Anterior cingulate cortex (tissue), 58 donors: ENCODE results near the gene TPCN2.

ENCODE experiments used
- DNase-seq, 58 donors: peaks; one replicate each; lab custom pipeline; 2025; lab: John Stamatoyannopoulos, UW

The TPCN2 gene

GRCh38 chr11:69104856-69105395 is 56.2 kb downstream of the TPCN2 start:
- no peak for DNase-seq

- DNase-seq = no peak
Measured at GRCh38 chr11:69105461-69106030, 56.8 kb downstream of the TPCN2 start.

GRCh38 chr11:69106031-69106811 is 57.5 kb downstream of the TPCN2 start:
- no peak for DNase-seq

- DNase-seq = no peak
Measured at GRCh38 chr11:69107413-69107812, 58.7 kb downstream of the TPCN2 start.

GRCh38 chr11:69108030-69108429 is 59.3 kb downstream of the TPCN2 start:
- no peak for DNase-seq

- DNase-seq = no peak
Measured at GRCh38 chr11:69108559-69108958, 59.8 kb downstream of the TPCN2 start.

- DNase-seq = no peak
Measured at GRCh38 chr11:69109101-69109500, 60.4 kb downstream of the TPCN2 start.

- DNase-seq = no peak
Measured at GRCh38 chr11:69110451-69110850, 61.7 kb downstream of the TPCN2 start.

GRCh38 chr11:69111624-69112542 is 63.2 kb downstream of the TPCN2 start:
- no peak for DNase-seq

- no peak for DNase-seq
Measured at GRCh38 chr11:69113226-69113625, 64.5 kb downstream of the TPCN2 start.

GRCh38 chr11:69113646-69114340 is 65.1 kb downstream of the TPCN2 start:
- no peak for DNase-seq

- DNase-seq = no peak
Measured at GRCh38 chr11:69114362-69114761, 65.6 kb downstream of the TPCN2 start.

- no peak for DNase-seq
Measured at GRCh38 chr11:69114811-69115523, 66.2 kb downstream of the TPCN2 start.

GRCh38 chr11:69115586-69116560 is 67.1 kb downstream of the TPCN2 start:
- DNase-seq = peak in 1 of 58 donors; percentile 14

GRCh38 chr11:69116671-69117070 is 67.9 kb downstream of the TPCN2 start:
- DNase-seq = no peak

- no peak for DNase-seq
Measured at GRCh38 chr11:69119190-69119589, 70.5 kb downstream of the TPCN2 start.

GRCh38 chr11:69120096-69120875 is 71.6 kb downstream of the TPCN2 start:
- no peak for DNase-seq

GRCh38 chr11:69121021-69121420 is 72.3 kb downstream of the TPCN2 start:
- no peak for DNase-seq
